ENCODE results near the gene TRIM65. TPM values are rescaled to one million over a fixed set of nuclear protein-coding genes. Genes with fewer than 3 reads are reported as not detected.
A peak's percentile ranks its signal among the peaks of the same experiment; 100 is the strongest.

Gene TRIM65
- total RNA-seq, 1 experiment from 2014 or later = 56.5 TPM

GRCh38 chr17:75922173-75922961 is 25.6 kb upstream of the TRIM65 start:
- in situ Hi-C loops (cut with HindIII; ENCODE audit: low pct_unique_long_range_greater_than_20kb, low sequenced_read_pairs) = no loop called here
- DNase-seq (ENCODE audit: low read depth, low spot score) = no peak

- no peak for DNase-seq (ENCODE audit: low read depth, low spot score)
- in situ Hi-C loops (cut with HindIII; ENCODE audit: low pct_unique_long_range_greater_than_20kb, low sequenced_read_pairs) = no loop called here
Observed at GRCh38 chr17:75921596-75921995, 24.8 kb upstream of the TRIM65 start.

GRCh38 chr17:75920045-75920560 is 23.4 kb upstream of the TRIM65 start:
- in situ Hi-C loops (cut with HindIII; ENCODE audit: low pct_unique_long_range_greater_than_20kb, low sequenced_read_pairs) = no loop called here
- no peak for DNase-seq (ENCODE audit: low read depth, low spot score)

GRCh38 chr17:75919611-75920010 is 22.9 kb upstream of the TRIM65 start:
- in situ Hi-C loops (cut with HindIII; ENCODE audit: low pct_unique_long_range_greater_than_20kb, low sequenced_read_pairs) = no loop called here

DNA sequence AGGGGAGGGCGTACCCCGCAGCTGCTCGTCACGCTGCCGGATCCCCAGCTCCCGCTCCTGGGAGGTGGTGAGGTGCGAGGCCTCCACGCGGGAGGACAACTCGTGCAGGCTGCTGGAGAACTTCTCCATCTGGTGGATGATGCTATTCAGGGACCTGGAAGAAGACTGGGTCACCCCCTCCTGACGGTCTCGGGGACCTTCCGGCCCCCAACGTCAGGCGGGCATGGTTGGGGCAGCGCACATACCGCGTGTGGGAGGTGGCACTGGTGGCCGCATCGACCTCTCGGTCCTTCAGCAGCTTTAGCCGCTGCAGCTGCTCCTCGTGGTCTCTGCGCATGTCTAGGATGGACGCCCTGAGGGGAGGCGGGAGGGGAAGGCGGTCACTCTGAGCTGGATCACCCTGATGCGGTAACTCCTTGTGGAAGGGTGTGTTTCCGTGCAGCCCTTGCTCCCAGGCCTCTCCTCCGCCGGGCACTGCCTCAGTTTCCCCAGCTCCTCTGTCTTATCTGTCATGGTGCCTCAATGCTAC is 21.2 kb upstream of the TRIM65 start:
- in situ Hi-C loops (cut with HindIII; ENCODE audit: low pct_unique_long_range_greater_than_20kb, low sequenced_read_pairs) = no loop called here
- DNase-seq (ENCODE audit: low read depth, low spot score) = no peak

More at GRCh38 chr17:75919611-75920010, 22.9 kb upstream of the TRIM65 start:
- DNase-seq (ENCODE audit: low read depth, low spot score) = no peak

GRCh38 chr17:75917141-75917916 is 20.6 kb upstream of the TRIM65 start:
- in situ Hi-C loops (cut with HindIII; ENCODE audit: low pct_unique_long_range_greater_than_20kb, low sequenced_read_pairs) = no loop called here
- DNase-seq (ENCODE audit: low read depth, low spot score) = no peak

DNA sequence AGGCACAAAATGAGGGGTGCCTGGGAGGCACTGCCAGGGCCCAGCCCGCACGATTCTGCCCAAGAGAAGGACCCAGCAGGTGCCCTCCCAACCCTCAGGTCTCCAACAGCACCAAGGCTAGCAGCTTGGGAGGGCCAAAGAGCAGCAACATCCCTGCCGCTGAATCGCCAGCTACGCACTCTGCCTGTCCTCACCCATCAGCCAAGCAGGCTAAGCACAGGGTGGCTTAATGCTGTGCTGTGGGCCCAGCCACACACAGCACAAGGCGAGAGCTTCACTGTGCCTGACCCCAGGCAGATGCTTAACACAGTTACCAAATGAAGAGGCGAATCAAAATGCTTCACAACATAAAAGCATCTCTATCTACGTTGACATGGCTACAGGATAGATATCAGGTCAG is 18.5 kb upstream of the TRIM65 start:
- in situ Hi-C loops (cut with HindIII; ENCODE audit: low pct_unique_long_range_greater_than_20kb, low sequenced_read_pairs) = no loop called here
- DNase-seq (ENCODE audit: low read depth, low spot score) = no peak

GRCh38 chr17:75914643-75915267 is 18.0 kb upstream of the TRIM65 start:
- DNase-seq (ENCODE audit: low read depth, low spot score) = no peak

DNA sequence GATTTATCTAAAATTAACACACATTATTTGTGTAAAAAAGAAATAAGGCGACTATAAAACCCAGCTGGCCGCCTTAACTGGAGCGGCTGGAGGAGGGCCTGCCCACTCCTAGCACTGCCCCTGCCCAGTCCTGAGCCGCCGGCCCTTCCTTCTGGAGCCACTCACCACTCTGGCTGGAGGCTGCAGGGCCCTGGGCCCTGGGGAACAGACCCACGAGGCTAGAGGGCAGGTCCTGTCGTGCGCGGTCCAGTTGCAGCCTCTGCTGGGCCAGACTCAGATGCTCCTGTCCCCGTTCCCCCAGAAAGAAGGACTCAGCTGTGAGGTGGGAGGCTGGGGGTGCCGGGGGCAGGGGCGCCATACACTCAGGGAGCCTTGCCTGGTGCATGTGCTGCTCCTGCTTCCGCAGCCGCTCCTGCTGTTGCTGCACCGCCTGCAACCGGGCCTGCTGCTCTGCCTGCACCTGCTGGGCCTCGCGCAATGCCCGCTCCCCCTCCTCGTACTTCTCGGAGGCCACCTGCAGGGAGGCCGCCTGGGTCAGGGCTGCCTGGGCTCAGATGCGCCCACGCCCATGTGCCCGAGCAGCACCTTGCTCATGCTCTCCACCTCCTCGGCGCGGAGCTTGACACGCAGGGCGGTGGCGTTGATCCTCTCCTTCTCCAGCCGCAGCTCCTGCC is 16.9 kb upstream of the TRIM65 start:
- in situ Hi-C loops (cut with HindIII; ENCODE audit: low pct_unique_long_range_greater_than_20kb, low sequenced_read_pairs) = no loop called here

More at GRCh38 chr17:75914643-75915267, 18.0 kb upstream of the TRIM65 start:
- in situ Hi-C loops (cut with HindIII; ENCODE audit: low pct_unique_long_range_greater_than_20kb, low sequenced_read_pairs) = no loop called here

GRCh38 chr17:75910699-75911098 is 13.9 kb upstream of the TRIM65 start:
- no peak for DNase-seq (ENCODE audit: low read depth, low spot score)
- in situ Hi-C loops (cut with HindIII; ENCODE audit: low pct_unique_long_range_greater_than_20kb, low sequenced_read_pairs) = no loop called here

More for the DNA sequence above, 16.9 kb upstream of the TRIM65 start:
- no peak for DNase-seq (ENCODE audit: low read depth, low spot score)

- in situ Hi-C loops (cut with HindIII; ENCODE audit: low pct_unique_long_range_greater_than_20kb, low sequenced_read_pairs) = no loop called here
- DNase-seq (ENCODE audit: low read depth, low spot score) = no peak
Observed at GRCh38 chr17:75909812-75910274, 13.1 kb upstream of the TRIM65 start.

DNA sequence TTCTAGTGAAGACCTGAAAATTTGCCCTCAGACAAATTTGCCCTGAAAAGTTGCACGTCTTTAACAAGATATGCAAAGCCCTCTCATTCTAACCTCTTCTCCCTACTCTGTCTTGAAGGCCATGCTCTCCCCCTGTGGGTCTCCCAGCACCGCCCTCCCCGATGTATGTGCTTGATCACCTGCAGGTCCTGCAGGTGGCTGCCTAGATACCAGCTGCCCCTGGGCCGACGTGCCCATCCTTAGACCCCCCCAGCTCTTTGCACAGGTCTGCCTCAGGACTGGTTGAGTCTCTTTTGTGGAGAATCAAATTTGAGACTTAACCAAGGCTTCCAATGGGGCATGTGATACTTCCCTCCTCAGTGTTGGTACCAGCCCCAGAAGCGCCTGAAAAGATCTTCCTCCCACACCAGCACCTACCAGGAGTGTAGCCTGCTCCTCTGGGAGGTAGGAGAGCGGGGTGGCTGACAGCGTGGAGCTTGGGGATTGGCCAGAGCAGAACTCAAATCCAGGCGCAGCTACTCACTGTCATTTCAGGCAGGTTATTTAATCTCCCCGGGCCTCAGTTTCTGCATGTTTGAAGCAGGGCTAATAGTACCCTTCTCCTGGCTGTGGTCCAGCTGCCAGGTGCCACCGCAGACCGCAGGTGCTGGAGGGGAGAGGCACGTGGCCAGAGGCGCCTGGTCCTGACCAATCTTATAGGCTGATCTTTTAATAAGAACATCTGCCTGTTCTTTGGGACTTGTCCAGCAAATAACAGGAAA is 12.5 kb upstream of the TRIM65 start:
- DNase-seq (ENCODE audit: low read depth, low spot score) = no peak
- in situ Hi-C loops (cut with HindIII; ENCODE audit: low pct_unique_long_range_greater_than_20kb, low sequenced_read_pairs) = no loop called here

- in situ Hi-C loops (cut with HindIII; ENCODE audit: low pct_unique_long_range_greater_than_20kb, low sequenced_read_pairs) = no loop called here
- DNase-seq (ENCODE audit: low read depth, low spot score) = no peak
Observed at GRCh38 chr17:75908201-75908600, 11.4 kb upstream of the TRIM65 start.

- in situ Hi-C loops (cut with HindIII; ENCODE audit: low pct_unique_long_range_greater_than_20kb, low sequenced_read_pairs) = no loop called here
Observed at GRCh38 chr17:75906143-75906884, 9.6 kb upstream of the TRIM65 start.

DNA sequence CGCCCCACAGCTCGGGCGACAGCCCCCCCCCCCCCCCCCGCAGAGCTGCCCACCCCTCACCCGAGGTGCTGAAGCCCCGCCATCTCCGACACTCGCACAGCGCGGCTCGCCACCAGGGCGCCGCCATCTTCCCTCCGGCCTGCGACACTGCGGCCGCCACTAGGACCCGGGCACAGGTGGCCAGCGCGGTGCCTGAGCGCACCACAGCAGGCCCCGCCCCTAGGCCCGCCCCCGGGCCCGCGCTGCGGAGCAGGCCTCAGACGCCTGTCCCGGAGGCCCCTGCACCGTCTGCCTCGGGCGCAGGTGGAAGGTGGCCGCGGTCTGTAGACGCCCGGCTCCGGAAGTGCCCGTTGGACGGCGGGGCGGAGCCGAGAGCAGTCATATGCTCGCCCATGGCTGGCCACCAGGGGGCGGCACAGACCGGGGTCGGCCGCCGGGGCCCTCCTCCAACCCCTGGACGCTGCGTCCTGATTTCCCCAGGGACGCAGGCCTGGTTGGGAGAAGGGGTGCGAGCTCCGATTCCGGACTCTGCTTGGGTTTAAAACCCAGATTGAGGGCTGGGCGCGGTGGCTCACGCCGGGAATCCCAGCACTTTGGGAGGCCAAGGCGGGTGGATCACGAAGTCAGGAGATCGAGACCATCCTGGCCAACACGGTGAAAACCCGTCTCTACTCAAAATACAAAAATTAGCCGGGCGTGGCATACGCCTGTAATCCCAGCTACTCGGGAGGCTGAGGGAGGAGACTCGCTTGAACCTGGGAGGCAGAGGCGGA is 8.2 kb upstream of the TRIM65 start, which contains the start of gene MRPL38:
MRPL38 (minus strand) TSS at position 136 of the 773 bp plus-strand sequence; CDS start at position 127, 9 bp downstream.
- in situ Hi-C loops (cut with HindIII; ENCODE audit: low pct_unique_long_range_greater_than_20kb, low sequenced_read_pairs) = no loop called here
- peak; percentile 97 for DNase-seq (ENCODE audit: low read depth, low spot score)

More at GRCh38 chr17:75906143-75906884, 9.6 kb upstream of the TRIM65 start:
- no peak for DNase-seq (ENCODE audit: low read depth, low spot score)
